Left ventricle myocardium inferior (tissue), 1 donor: ENCODE data around the gene SLC25A47. TPM values are rescaled to one million over a fixed set of nuclear protein-coding genes. Genes with fewer than 3 reads are reported as not detected.

Experiments
- DNase-seq: peaks from one replicate; pipeline ENCODE4 v3.0.0-alpha.2; 2020
- H3K27ac ChIP-seq: fragments of 200-600 bp; replicated peaks from 2 replicates; pipeline ENCODE4 v1.8.0; 2021
- H3K27me3 ChIP-seq: fragments of 200-600 bp; 2 replicates; pipeline ENCODE4 v1.8.0; 2021; ENCODE audit warnings: low read depth
- H3K36me3 ChIP-seq: fragments of 200-600 bp; 2 replicates; pipeline ENCODE4 v1.8.0; 2021
- H3K4me1 ChIP-seq: fragments of 200-600 bp; 2 replicates; pipeline ENCODE4 v1.8.0; 2021
- H3K4me3 ChIP-seq: fragments of 200-600 bp; 2 replicates; pipeline ENCODE4 v1.8.0; 2021; ENCODE audit warnings: mild to moderate bottlenecking, moderate library complexity
- H3K9me3 ChIP-seq: fragments of 200-600 bp; replicated peaks from 2 replicates; pipeline ENCODE4 v1.8.0; 2021
- CTCF ChIP-seq: fragments of 200-600 bp; IDR thresholded peaks from 2 replicates; pipeline ENCODE4 v1.8.0; 2021; ENCODE audit warnings: antibody characterized with exemption, mild to moderate bottlenecking, borderline replicate concordance
- intact Hi-C: fragments of 100-400 bp; cut with micrococcal nuclease; formaldehyde crosslinking; loops from one replicate; pipeline ENCODE4 v1.11.0; 2022
- total RNA-seq: library from RNA; stranded (reverse); fragmentation: NEBNext Ultra II Directional; extraction: Animal tissue kit (Norgen Biotek cat#: 25700); gene quantifications from one replicate; pipeline ENCODE4 v1.2.1, GENCODE V29; 2021
- donor health status: DM: no; HTN: yes; CAD: no; lungs with severe emphysema.

Gene SLC25A47
- total RNA-seq, 1 donor from 2014 or later, result not detected

DNA sequence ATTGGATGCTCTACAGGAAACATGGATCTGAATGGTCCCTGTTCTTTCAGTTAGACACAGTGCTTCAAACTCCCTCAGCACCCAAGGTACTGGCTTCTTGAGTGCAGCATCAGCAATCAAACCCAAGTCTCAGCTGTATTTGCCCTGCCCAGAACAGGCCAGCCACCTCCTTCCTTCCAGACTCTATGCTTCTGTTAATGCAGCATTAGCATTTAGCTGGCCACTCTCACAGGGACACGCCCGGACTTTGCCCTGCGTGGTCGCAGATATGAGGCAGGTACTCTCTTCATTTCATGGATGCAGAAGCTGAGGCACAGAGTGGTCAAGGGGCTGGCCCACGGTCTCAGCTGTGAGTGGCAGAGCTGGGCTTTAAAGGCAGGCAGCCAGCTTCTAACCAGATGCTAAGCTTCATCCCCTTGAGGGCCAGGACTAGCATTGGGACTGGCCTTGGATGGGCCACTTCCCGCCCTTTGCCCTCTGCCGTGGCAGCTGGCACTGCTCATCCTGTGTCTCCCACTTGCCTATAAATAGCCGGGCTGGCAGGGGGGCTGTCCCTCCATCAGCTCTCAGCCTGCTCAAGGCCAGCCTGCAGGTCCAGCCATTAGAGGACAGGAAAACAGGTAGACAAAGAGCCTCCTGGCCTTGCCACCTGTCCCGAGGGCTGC is 1.5 kb upstream of the SLC25A47 start:
- no peaks in the 10 kb centered on the region for H3K36me3 ChIP-seq
- DNase-seq, result no peak
- no peak for TF ChIP-seq CTCF
- intact Hi-C loops, result no loop called here
- H3K9me3 ChIP-seq, result no peaks in the 10 kb centered on the region
- no peaks in the 10 kb centered on the region for H3K27me3 ChIP-seq
- no peak overlapping the region for H3K27ac ChIP-seq
- peaks cover 18% of the 10 kb centered on the region for H3K4me1 ChIP-seq
- no peak overlapping the region for H3K4me3 ChIP-seq

DNA sequence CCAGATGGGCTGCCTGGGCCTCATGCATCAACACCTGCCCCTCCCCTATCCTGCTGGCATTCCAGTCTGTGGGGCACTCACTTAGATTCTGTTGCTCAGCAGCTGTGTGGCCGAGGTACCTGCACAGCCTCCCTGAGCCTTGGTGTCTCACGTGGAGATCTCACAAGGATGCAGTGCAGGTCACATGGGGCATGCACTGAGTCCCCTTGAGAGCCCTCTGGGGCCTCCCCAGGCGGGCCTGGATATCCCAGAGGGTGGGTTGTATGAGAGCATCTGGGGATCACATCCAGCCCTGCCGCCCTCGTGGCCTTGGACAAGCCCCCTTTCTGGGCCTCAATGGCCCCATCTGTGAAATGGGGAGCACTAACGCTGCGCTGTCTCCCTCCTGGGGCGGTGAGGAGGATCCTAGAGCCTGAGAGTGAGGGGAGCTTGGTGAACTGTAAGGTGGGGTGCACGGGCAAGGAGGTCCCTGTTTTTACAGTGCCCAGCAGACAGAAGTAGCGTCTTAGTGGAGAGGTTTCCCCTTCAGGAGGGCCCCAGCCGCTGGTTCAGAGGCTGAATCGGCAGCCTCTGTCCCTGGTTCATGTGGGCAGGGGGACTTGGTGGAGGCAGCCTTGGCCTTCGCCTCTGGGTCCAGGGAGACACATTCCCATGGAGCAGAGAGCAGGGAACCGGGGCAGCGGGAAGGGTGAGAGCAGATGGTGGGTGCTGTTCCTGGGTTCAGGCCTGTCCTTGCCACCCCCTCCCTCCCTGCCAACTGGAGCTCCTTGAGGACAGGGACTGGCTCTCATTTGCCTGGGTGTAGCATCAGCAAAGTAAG is 791 bp upstream of the SLC25A47 start:
- Histone ChIP-seq H3K4me3 (no peak overlapping the region), H3K27me3 (no peaks in the 10 kb centered on the region), H3K9me3 (no peaks in the 10 kb centered on the region), H3K4me1 (peaks cover 18% of the 10 kb centered on the region), H3K27ac (no peak overlapping the region), H3K36me3 (no peaks in the 10 kb centered on the region)
- DNase-seq, result no peak
- no peak for TF ChIP-seq CTCF
- intact Hi-C loops, result no loop called here

GRCh38 chr14:100323942-100324307 is 786 bp downstream of the SLC25A47 start:
- H3K4me3 ChIP-seq, result no peak overlapping the region
- no peaks in the 10 kb centered on the region for H3K9me3 ChIP-seq
- H3K27me3 ChIP-seq, result no peaks in the 10 kb centered on the region
- DNase-seq, result no peak
- intact Hi-C loops, result no loop called here
- no peak overlapping the region for H3K27ac ChIP-seq
- TF ChIP-seq CTCF, result no peak
- no peaks in the 10 kb centered on the region for H3K36me3 ChIP-seq
- peaks cover 5% of the 10 kb centered on the region for H3K4me1 ChIP-seq

DNA sequence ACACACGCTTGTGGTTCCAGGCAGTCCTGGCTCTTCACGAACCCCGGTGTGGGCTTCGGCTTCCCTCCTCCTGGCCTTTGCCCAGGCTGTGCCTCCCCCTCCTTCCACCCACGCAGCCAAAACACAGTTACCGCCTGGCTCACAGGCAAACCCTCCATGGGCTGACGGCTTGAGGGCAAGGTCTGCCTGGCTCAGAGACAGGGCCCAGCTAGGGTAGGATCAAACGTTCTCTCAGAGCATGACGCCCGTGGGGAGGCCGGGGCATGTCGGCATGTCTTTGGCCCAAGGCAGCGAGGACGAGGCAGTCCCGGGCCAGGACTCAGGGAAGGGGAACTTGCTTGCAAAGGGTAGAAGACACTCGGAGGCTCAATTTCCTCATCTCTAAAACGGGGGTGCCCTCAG is 2.1 kb downstream of the SLC25A47 start:
- Histone ChIP-seq H3K36me3 (no peaks in the 10 kb centered on the region), H3K27me3 (no peaks in the 10 kb centered on the region), H3K4me1 (peaks cover 5% of the 10 kb centered on the region), H3K4me3 (no peak overlapping the region), H3K27ac (no peak overlapping the region), H3K9me3 (no peaks in the 10 kb centered on the region)
- TF ChIP-seq CTCF, result no peak
- intact Hi-C loops, result no loop called here
- no peak for DNase-seq

- no peaks in the 10 kb centered on the region for H3K27me3 ChIP-seq
- H3K4me3 ChIP-seq, result no peak overlapping the region
- peaks cover 5% of the 10 kb centered on the region for H3K4me1 ChIP-seq
- no peak overlapping the region for H3K27ac ChIP-seq
- no peak for TF ChIP-seq CTCF
- no peaks in the 10 kb centered on the region for H3K9me3 ChIP-seq
- intact Hi-C loops, result no loop called here
- no peak for DNase-seq
- no peaks in the 10 kb centered on the region for H3K36me3 ChIP-seq
Measured at GRCh38 chr14:100325958-100326357, 2.8 kb downstream of the SLC25A47 start.
